Lower leg skin (tissue), 3 donors: Measurements from ENCODE around the gene COX15.

ENCODE experiments used
- CTCF ChIP-seq, 3 donors: fragments of 450-650 bp; IDR thresholded peaks; one replicate each; pipeline ENCODE4 v1.5.1; 2016; ENCODE audit warnings: antibody characterized with exemption in 3 of 3, mild to moderate bottlenecking in 3 of 3, moderate library complexity in 2 of 3
- POLR2A ChIP-seq, 2 donors: fragments of 450-650 bp; IDR thresholded peaks; one replicate each; pipeline ENCODE4 v1.6.1; 2016 to 2017; ENCODE audit warnings: antibody characterized with exemption in 2 of 2, mild to moderate bottlenecking in 1 of 2, moderate library complexity in 1 of 2

DNA sequence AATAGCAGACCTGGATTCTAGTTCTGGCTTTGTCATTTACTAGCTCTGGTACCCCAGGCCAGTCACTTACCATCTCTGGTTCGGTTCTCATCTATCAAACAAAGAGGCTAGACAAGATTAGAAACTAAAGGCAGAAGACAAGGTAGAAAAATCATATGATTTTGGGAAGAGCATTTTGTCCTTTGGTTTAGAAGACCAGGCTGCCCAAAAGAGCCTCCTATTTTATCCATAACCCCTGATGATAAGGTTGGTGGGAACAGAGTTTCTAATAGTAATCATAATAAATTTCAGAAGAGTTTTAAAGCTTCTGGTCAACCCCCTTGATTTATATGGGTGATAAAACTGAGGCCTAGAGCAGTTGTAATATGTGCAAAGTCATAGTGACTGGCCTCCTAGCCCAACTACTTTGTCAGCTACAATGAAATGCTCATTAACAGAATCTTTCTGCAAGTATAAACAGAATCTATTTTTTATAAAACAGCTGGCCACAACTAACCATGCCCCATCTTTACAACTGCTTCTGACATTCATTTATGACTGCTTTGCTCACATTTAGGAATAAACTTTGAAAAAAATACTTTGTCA lies 23.4 kb downstream of the COX15 start:
- TF ChIP-seq POLR2A (IDR thresholded peaks at IDR 0.05) (no peak), CTCF (IDR thresholded peaks at IDR 0.05) (no peak)
